ENCODE results near the gene SUN5. TPM values are rescaled to one million over a fixed set of nuclear protein-coding genes. Genes with fewer than 3 reads are reported as not detected.

SUN5 gene
- total and polyA plus RNA-seq, 2 donors (not counting 1 experiment from before 2014, with no cell fraction given) = not detected

DNA sequence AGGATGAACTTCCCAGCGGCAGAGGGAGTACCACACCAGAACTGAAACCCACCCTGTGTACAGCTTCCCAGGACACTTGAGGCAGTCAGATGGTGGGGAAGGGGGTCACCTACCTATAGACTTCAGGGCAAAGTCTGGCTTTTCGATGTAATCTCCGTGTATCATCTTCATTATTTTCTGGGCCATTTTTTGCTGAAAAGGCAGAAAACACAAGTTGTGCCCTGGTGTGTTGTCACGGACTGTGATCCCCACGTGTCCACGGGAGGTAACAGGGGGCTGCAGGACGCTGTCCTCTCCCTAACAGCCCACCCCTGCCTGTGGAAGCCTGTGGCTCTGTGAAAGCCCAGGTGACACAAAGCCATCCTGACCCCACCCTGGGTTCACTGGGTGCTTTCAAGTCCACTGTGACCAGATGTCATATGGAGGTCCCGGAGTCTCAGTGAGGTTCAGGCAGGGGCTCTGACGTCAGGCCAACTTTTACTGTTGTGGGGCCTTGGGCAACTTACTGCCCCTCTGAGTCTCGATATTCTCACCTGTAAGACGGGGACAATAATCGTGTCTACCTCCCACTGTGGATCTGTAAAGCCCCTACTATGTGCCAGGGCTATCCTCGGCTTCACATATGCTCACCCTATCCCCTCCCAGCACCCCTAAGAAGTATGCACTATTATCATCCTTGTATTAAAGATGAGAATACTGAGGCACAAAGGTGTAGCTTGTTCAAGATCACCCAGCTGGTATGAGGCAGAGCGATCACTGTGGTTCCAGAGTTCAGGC lies 14.5 kb downstream of the SUN5 start:
- no peaks in the 10 kb centered on the region for H3K36me3 ChIP-seq (replicated peaks in 1 of 2; ENCODE audit: control extremely low read depth in 1 of 2, control insufficient read depth in 1 of 2, extremely low read depth in 1 of 2, insufficient read depth in 2 of 2, low read length in 1 of 2)
- peaks cover 0 to 8% (median 0%) of the 10 kb centered on the region in 3 donors for H3K9me3 ChIP-seq (ENCODE audit: control extremely low read depth in 1 of 3, control insufficient read depth in 2 of 3, insufficient read depth in 1 of 3, low read length in 2 of 3)
- H3K4me2 ChIP-seq (replicated peaks; ENCODE audit: low read depth, low read length, poor library complexity, severe bottlenecking) = no peak overlapping the region
- H2AFZ ChIP-seq (ENCODE audit: insufficient read depth, low read depth, low read length, poor library complexity, severe bottlenecking) = no peak overlapping the region
- WGBS (ENCODE audit: insufficient coverage) = 87% methylated on average over 12 of the region's 14 CpGs
- no peak for ATAC-seq (ENCODE audit: low read depth)
- ChIA-PET CTCF (no interaction called here), POLR2A (no interaction called here)
- H3K4me1 Mint-ChIP-seq = peaks cover 23% of the 10 kb centered on the region
- H3K9ac ChIP-seq (ENCODE audit: low read length) = no peak overlapping the region
- no peaks in the 10 kb centered on the region for H4K20me1 ChIP-seq (ENCODE audit: control insufficient read depth, insufficient read depth, low read length, poor library complexity, severe bottlenecking)
- peaks cover 19 to 23% of the 10 kb centered on the region in 2 donors for H3K4me1 ChIP-seq (ENCODE audit: control insufficient read depth in 2 of 2, insufficient read depth in 2 of 2, low read length in 2 of 2)
- H3K27me3 Mint-ChIP-seq = no peaks in the 10 kb centered on the region
- H3K79me2 ChIP-seq (ENCODE audit: control insufficient read depth, insufficient read depth, low read length) = no peaks in the 10 kb centered on the region
- DNase-seq = no peak
- H3K4me3 Mint-ChIP-seq = no peak overlapping the region
- peaks cover under 1% of the 10 kb centered on the region for H3K9me3 Mint-ChIP-seq (ENCODE audit: insufficient read depth)
- H3K27me3 ChIP-seq (replicated peaks in 1 of 4; ENCODE audit: control extremely low read depth in 1 of 4, control insufficient read depth in 3 of 4, insufficient read depth in 4 of 4, low read length in 3 of 4) = no peaks in the 10 kb centered on the region
- H3K27ac Mint-ChIP-seq = no peak overlapping the region
- TF ChIP-seq EZH2 (IDR thresholded peaks at IDR 0.05; ENCODE audit: borderline replicate concordance, insufficient read depth, low read depth, low read length, poor library complexity, severe bottlenecking) = no peak
- TF ChIP-seq, protein P1, sequence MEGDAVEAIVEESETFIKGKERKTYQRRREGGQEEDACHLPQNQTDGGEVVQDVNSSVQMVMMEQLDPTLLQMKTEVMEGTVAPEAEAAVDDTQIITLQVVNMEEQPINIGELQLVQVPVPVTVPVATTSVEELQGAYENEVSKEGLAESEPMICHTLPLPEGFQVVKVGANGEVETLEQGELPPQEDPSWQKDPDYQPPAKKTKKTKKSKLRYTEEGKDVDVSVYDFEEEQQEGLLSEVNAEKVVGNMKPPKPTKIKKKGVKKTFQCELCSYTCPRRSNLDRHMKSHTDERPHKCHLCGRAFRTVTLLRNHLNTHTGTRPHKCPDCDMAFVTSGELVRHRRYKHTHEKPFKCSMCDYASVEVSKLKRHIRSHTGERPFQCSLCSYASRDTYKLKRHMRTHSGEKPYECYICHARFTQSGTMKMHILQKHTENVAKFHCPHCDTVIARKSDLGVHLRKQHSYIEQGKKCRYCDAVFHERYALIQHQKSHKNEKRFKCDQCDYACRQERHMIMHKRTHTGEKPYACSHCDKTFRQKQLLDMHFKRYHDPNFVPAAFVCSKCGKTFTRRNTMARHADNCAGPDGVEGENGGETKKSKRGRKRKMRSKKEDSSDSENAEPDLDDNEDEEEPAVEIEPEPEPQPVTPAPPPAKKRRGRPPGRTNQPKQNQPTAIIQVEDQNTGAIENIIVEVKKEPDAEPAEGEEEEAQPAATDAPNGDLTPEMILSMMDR (IDR thresholded peaks at IDR 0.05) = no peak
- H3K4me3 ChIP-seq (ENCODE audit: control extremely low read depth in 1 of 5, extremely low read depth in 1 of 5, insufficient read depth in 1 of 5, low read depth in 2 of 5, low read length in 4 of 5) = no peak overlapping the region
- intact Hi-C loops (cut with micrococcal nuclease) = no loop called here
- H3K27ac ChIP-seq (ENCODE audit: low read length in 2 of 2) = no peak overlapping the region

DNA sequence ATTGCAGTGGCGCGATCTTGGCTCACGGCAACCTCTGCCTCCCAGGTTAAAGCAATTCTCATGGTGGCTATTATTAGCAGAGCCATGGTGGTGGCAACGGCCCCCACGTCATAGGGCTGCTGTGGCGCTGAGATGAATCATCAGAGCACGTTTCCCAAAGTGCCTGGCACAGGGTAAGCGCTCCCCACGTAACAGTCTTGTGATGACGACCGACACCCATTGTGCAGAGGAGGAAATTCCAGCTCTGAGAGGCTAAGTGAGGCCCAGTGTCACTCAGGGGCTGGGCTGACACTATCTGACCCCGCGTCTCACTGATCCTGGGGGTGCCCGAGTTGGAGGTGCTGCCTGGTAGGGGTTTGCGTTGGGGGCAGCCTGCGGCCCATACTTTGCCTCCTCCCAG lies 16.2 kb downstream of the SUN5 start:
- TF ChIP-seq, protein P1 (IDR thresholded peaks at IDR 0.05) = no peak
- TF ChIP-seq EZH2 (IDR thresholded peaks at IDR 0.05; ENCODE audit: borderline replicate concordance, insufficient read depth, low read depth, low read length, poor library complexity, severe bottlenecking) = no peak

More for the DNA sequence above, 16.2 kb downstream of the SUN5 start:
- H3K4me3 Mint-ChIP-seq = no peak overlapping the region
- no peaks in the 10 kb centered on the region for H3K27me3 Mint-ChIP-seq
- Histone ChIP-seq H4K20me1 (ENCODE audit: control insufficient read depth, insufficient read depth, low read length, poor library complexity, severe bottlenecking) (no peaks in the 10 kb centered on the region), H3K36me3 (replicated peaks in 1 of 2; ENCODE audit: control extremely low read depth in 1 of 2, control insufficient read depth in 1 of 2, extremely low read depth in 1 of 2, insufficient read depth in 2 of 2, low read length in 1 of 2) (no peaks in the 10 kb centered on the region), H3K27ac (ENCODE audit: low read length in 2 of 2) (no peak overlapping the region), H3K4me2 (replicated peaks; ENCODE audit: low read depth, low read length, poor library complexity, severe bottlenecking) (no peak overlapping the region), H2AFZ (ENCODE audit: insufficient read depth, low read depth, low read length, poor library complexity, severe bottlenecking) (no peak overlapping the region), H3K79me2 (ENCODE audit: control insufficient read depth, insufficient read depth, low read length) (no peaks in the 10 kb centered on the region), H3K9me3 (ENCODE audit: control extremely low read depth in 1 of 3, control insufficient read depth in 2 of 3, insufficient read depth in 1 of 3, low read length in 2 of 3) (peaks cover 0 to 5% (median 0%) of the 10 kb centered on the region in 3 donors), H3K9ac (ENCODE audit: low read length) (no peak overlapping the region), H3K4me1 (ENCODE audit: control insufficient read depth in 2 of 2, insufficient read depth in 2 of 2, low read length in 2 of 2) (peaks cover 19 to 23% of the 10 kb centered on the region in 2 donors), H3K4me3 (ENCODE audit: control extremely low read depth in 1 of 5, extremely low read depth in 1 of 5, insufficient read depth in 1 of 5, low read depth in 2 of 5, low read length in 4 of 5) (no peak overlapping the region), H3K27me3 (replicated peaks in 1 of 4; ENCODE audit: control extremely low read depth in 1 of 4, control insufficient read depth in 3 of 4, insufficient read depth in 4 of 4, low read length in 3 of 4) (no peaks in the 10 kb centered on the region)
- H3K9me3 Mint-ChIP-seq (ENCODE audit: insufficient read depth) = no peaks in the 10 kb centered on the region
- 81% methylated on average over 16 of the region's 16 CpGs for WGBS (ENCODE audit: insufficient coverage)
- ChIA-PET POLR2A (no interaction called here), CTCF (no interaction called here)
- DNase-seq (no peak), ATAC-seq (ENCODE audit: low read depth) (no peak)
- no peak overlapping the region for H3K27ac Mint-ChIP-seq
- peaks cover 23% of the 10 kb centered on the region for H3K4me1 Mint-ChIP-seq
- intact Hi-C loops (cut with micrococcal nuclease) = no loop called here

Data from B cell (primary cell).